GM12878 (cell line): Measurements from ENCODE around the gene AP1S3.

Experiments used
- CEBPB ChIP-seq, 2 experiments: fragments of 150-350 bp in 1 of 2; IDR thresholded peaks; 2 replicates each; pipeline ENCODE4 v1.6.1; 2012 to 2014; ENCODE audit warnings: low read depth in 2 of 2, low read length in 2 of 2, borderline replicate concordance in 1 of 2, inconsistent platforms in 1 of 2
- HDAC2 ChIP-seq: fragments of 200-600 bp; sonication (generic); IDR thresholded peaks from 2 replicates; pipeline ENCODE4 v1.6.1; 2017
- MYC ChIP-seq: IDR thresholded peaks from 2 replicates; pipeline ENCODE4 v1.6.1; 2011; ENCODE audit warnings: mild to moderate bottlenecking, low read length, moderate library complexity, inconsistent platforms; ENCODE audit not compliant: insufficient read depth, insufficient replicate concordance, insufficient read length, severe bottlenecking
- NR2C2 ChIP-seq: IDR thresholded peaks from 2 replicates; pipeline ENCODE4 v1.6.1; 2011; ENCODE audit warnings: borderline replicate concordance, low read depth; ENCODE audit not compliant: control insufficient read depth, insufficient read length
- NR2F1 ChIP-seq: fragments of 450-650 bp; conservative IDR thresholded peaks from 2 replicates; pipeline ENCODE4 v1.6.1; 2017; ENCODE audit warnings: mild to moderate bottlenecking
- POLR2A ChIP-seq: IDR thresholded peaks from 2 replicates; pipeline ENCODE4 v1.6.1; 2011; ENCODE audit warnings: low read depth, mild to moderate bottlenecking, low read length

- TF ChIP-seq NR2C2: no peak
- TF ChIP-seq HDAC2: no peak
- no peak for TF ChIP-seq MYC
- TF ChIP-seq CEBPB (IDR thresholded peaks at IDR 0.05; ENCODE audit: borderline replicate concordance in 1 of 2, low read depth in 2 of 2, low read length in 2 of 2): no peak
- TF ChIP-seq NR2F1: no peak
- TF ChIP-seq POLR2A: no peak
Measured at GRCh38 chr2:223786236-223786635, 51.1 kb downstream of the AP1S3 start.
